GM06990 (cell line): ENCODE results near the gene ANKRD16.
"Not testable (repeated sequence)": the region's sequence is repeated elsewhere in the genome, so short reads cannot be mapped to it uniquely, and the experiment has no call there.

Source experiments
- DNase-seq: peaks from one replicate; pipeline ENCODE4 v3.0.0-alpha.2; 2011; ENCODE audit not compliant: insufficient read length; ENCODE audit errors: extremely low read depth
- H3K27me3 ChIP-seq: replicated peaks from 2 replicates; pipeline ENCODE4 v1.6.0; 2011; ENCODE audit warnings: low read length; ENCODE audit not compliant: control insufficient read depth, insufficient read depth
- H3K36me3 ChIP-seq: 2 replicates; pipeline ENCODE4 v1.5.1; 2011; ENCODE audit warnings: low read length; ENCODE audit not compliant: control insufficient read depth, insufficient read depth
- H3K4me3 ChIP-seq: replicated peaks from 2 replicates; pipeline ENCODE4 v1.5.1; 2011; ENCODE audit warnings: low read depth, mild to moderate bottlenecking, control low read depth, low read length
- CTCF ChIP-seq: IDR thresholded peaks from 2 replicates; pipeline ENCODE4 v1.5.1; 2011; ENCODE audit warnings: low read length, control low read depth, mild to moderate bottlenecking, inconsistent platforms; ENCODE audit not compliant: insufficient read depth, poor library complexity, severe bottlenecking

ANKRD16 gene

GRCh38 chr10:5844345-5845055 lies 45.2 kb downstream of the ANKRD16 start:
- H3K27me3 ChIP-seq, result no peaks in the 10 kb centered on the region
- no peak for TF ChIP-seq CTCF
- H3K4me3 ChIP-seq, result no peak overlapping the region
- H3K36me3 ChIP-seq, result no peaks in the 10 kb centered on the region
- no peak for DNase-seq

GRCh38 chr10:5843686-5844344 lies 45.9 kb downstream of the ANKRD16 start:
- H3K4me3 ChIP-seq, result no peak overlapping the region
- TF ChIP-seq CTCF, result no peak

GRCh38 chr10:5841965-5842364 lies 47.7 kb downstream of the ANKRD16 start:
- H3K27me3 ChIP-seq, result no peaks in the 10 kb centered on the region
- no peak for DNase-seq
- H3K4me3 ChIP-seq, result no peak overlapping the region
- TF ChIP-seq CTCF, result no peak
- no peaks in the 10 kb centered on the region for H3K36me3 ChIP-seq

More at GRCh38 chr10:5843686-5844344, 45.9 kb downstream of the ANKRD16 start:
- H3K36me3 ChIP-seq, result no peaks in the 10 kb centered on the region
- DNase-seq, result no peak
- no peaks in the 10 kb centered on the region for H3K27me3 ChIP-seq

GRCh38 chr10:5840314-5841307 lies 49.1 kb downstream of the ANKRD16 start:
- no peaks in the 10 kb centered on the region for H3K27me3 ChIP-seq

GRCh38 chr10:5836181-5836580 lies 53.5 kb downstream of the ANKRD16 start:
- not testable (repeated sequence) for H3K36me3 ChIP-seq, H3K4me3 ChIP-seq, DNase-seq, H3K27me3 ChIP-seq

More at GRCh38 chr10:5840314-5841307, 49.1 kb downstream of the ANKRD16 start:
- no peaks in the 10 kb centered on the region for H3K36me3 ChIP-seq
- no peak for TF ChIP-seq CTCF
- H3K4me3 ChIP-seq, result peak overlapping the region; percentile 20; the same call in 1 of the 2 replicates
- DNase-seq, result peak; percentile 88
